ENCODE results near the gene DHCR24.

GRCh38 chr1:54919367-54920359, 32.7 kb upstream of the DHCR24 start:
- no peak for TF ChIP-seq POLR2AphosphoS5 (IDR thresholded peaks at IDR 0.05)
- TF ChIP-seq CTCF (IDR thresholded peaks at IDR 0.05) = no peak
